Neuron (in vitro differentiated cells): Measurements from ENCODE around the gene SIPA1L3.

Experiments used
- H2AFZ ChIP-seq: one replicate; pipeline ENCODE4 v1.6.1; 2013; ENCODE audit warnings: low read depth, mild to moderate bottlenecking, inconsistent platforms, low read length, moderate library complexity
- H3K27me3 ChIP-seq: one replicate; pipeline ENCODE4 v1.6.1; 2013; ENCODE audit warnings: low read length; ENCODE audit not compliant: insufficient read depth
- H3K36me3 ChIP-seq: one replicate; pipeline ENCODE4 v1.6.1; 2013; ENCODE audit warnings: low read length; ENCODE audit not compliant: insufficient read depth
- H3K4me1 ChIP-seq: one replicate; pipeline ENCODE4 v1.6.1; 2013; ENCODE audit warnings: low read length; ENCODE audit not compliant: insufficient read depth
- H3K4me3 ChIP-seq: 2 replicates; pipeline ENCODE4 v1.5.1; 2013; ENCODE audit warnings: mild to moderate bottlenecking, low read length, moderate library complexity
- H3K9me3 ChIP-seq: one replicate; pipeline ENCODE4 v1.6.1; 2013; ENCODE audit warnings: low read length

SIPA1L3 gene

GRCh38 chr19:38047049-38047438, 140.0 kb downstream of the SIPA1L3 start:
- no peak overlapping the region for H2AFZ ChIP-seq
- no peaks in the 10 kb centered on the region for H3K27me3 ChIP-seq
- peaks cover 2% of the 10 kb centered on the region for H3K9me3 ChIP-seq
- H3K4me3 ChIP-seq: no peak overlapping the region
- H3K36me3 ChIP-seq: no peaks in the 10 kb centered on the region
- peaks cover 6% of the 10 kb centered on the region for H3K4me1 ChIP-seq

- Histone ChIP-seq H3K9me3 (peaks cover 2% of the 10 kb centered on the region), H2AFZ (no peak overlapping the region), H3K4me1 (peaks cover 6% of the 10 kb centered on the region), H3K27me3 (no peaks in the 10 kb centered on the region), H3K4me3 (no peak overlapping the region), H3K36me3 (no peaks in the 10 kb centered on the region)
These were observed 140.6 kb downstream of the SIPA1L3 start for GRCh38 chr19:38047641-38048040.

- H2AFZ ChIP-seq: no peak overlapping the region
- peaks cover 6% of the 10 kb centered on the region for H3K4me1 ChIP-seq
- H3K36me3 ChIP-seq: no peaks in the 10 kb centered on the region
- no peak overlapping the region for H3K4me3 ChIP-seq
- H3K27me3 ChIP-seq: no peaks in the 10 kb centered on the region
- peaks cover 2% of the 10 kb centered on the region for H3K9me3 ChIP-seq
These were observed 142.2 kb downstream of the SIPA1L3 start for GRCh38 chr19:38049105-38049649.

GRCh38 chr19:38055010-38055409, 148.0 kb downstream of the SIPA1L3 start:
- H3K27me3 ChIP-seq: no peaks in the 10 kb centered on the region
- no peaks in the 10 kb centered on the region for H3K9me3 ChIP-seq
- H2AFZ ChIP-seq: no peak overlapping the region
- H3K4me3 ChIP-seq: no peak overlapping the region
- H3K36me3 ChIP-seq: no peaks in the 10 kb centered on the region
- H3K4me1 ChIP-seq: no peaks in the 10 kb centered on the region

- Histone ChIP-seq H3K4me3 (no peak overlapping the region), H3K4me1 (no peaks in the 10 kb centered on the region), H3K9me3 (no peaks in the 10 kb centered on the region), H2AFZ (no peak overlapping the region), H3K27me3 (no peaks in the 10 kb centered on the region), H3K36me3 (no peaks in the 10 kb centered on the region)
These were observed 148.9 kb downstream of the SIPA1L3 start for GRCh38 chr19:38055655-38056521.

GRCh38 chr19:38056646-38057045, 149.6 kb downstream of the SIPA1L3 start:
- no peaks in the 10 kb centered on the region for H3K36me3 ChIP-seq
- no peak overlapping the region for H3K4me3 ChIP-seq
- no peaks in the 10 kb centered on the region for H3K4me1 ChIP-seq
- H3K9me3 ChIP-seq: no peaks in the 10 kb centered on the region
- H3K27me3 ChIP-seq: no peaks in the 10 kb centered on the region
- H2AFZ ChIP-seq: no peak overlapping the region

GRCh38 chr19:38057959-38058690, 151.1 kb downstream of the SIPA1L3 start:
- no peaks in the 10 kb centered on the region for H3K27me3 ChIP-seq
- H3K4me1 ChIP-seq: peaks cover 4% of the 10 kb centered on the region
- H3K9me3 ChIP-seq: no peaks in the 10 kb centered on the region
- no peak overlapping the region for H3K4me3 ChIP-seq
- no peak overlapping the region for H2AFZ ChIP-seq
- H3K36me3 ChIP-seq: no peaks in the 10 kb centered on the region

- Histone ChIP-seq H3K9me3 (no peaks in the 10 kb centered on the region), H3K27me3 (no peaks in the 10 kb centered on the region), H3K4me1 (peaks cover 6% of the 10 kb centered on the region), H3K36me3 (no peaks in the 10 kb centered on the region), H3K4me3 (no peak overlapping the region), H2AFZ (no peak overlapping the region)
These were observed 152.9 kb downstream of the SIPA1L3 start for GRCh38 chr19:38059897-38060296.

- H3K27me3 ChIP-seq: no peaks in the 10 kb centered on the region
- no peak overlapping the region for H3K4me3 ChIP-seq
- H2AFZ ChIP-seq: no peak overlapping the region
- H3K4me1 ChIP-seq: peaks cover 6% of the 10 kb centered on the region
- H3K9me3 ChIP-seq: no peaks in the 10 kb centered on the region
- H3K36me3 ChIP-seq: no peaks in the 10 kb centered on the region
These were observed 153.3 kb downstream of the SIPA1L3 start for GRCh38 chr19:38060331-38060730.

GRCh38 chr19:38061294-38061693, 154.3 kb downstream of the SIPA1L3 start:
- Histone ChIP-seq H3K27me3 (no peaks in the 10 kb centered on the region), H3K36me3 (no peaks in the 10 kb centered on the region), H2AFZ (no peak overlapping the region), H3K4me1 (peaks cover 6% of the 10 kb centered on the region), H3K4me3 (no peak overlapping the region), H3K9me3 (no peaks in the 10 kb centered on the region)

GRCh38 chr19:38062959-38063761, 156.2 kb downstream of the SIPA1L3 start:
- Histone ChIP-seq H3K36me3 (no peaks in the 10 kb centered on the region), H3K4me3 (no peak overlapping the region), H3K4me1 (peaks cover 6% of the 10 kb centered on the region), H2AFZ (no peak overlapping the region), H3K9me3 (no peaks in the 10 kb centered on the region), H3K27me3 (no peaks in the 10 kb centered on the region)

GRCh38 chr19:38063928-38064327, 156.9 kb downstream of the SIPA1L3 start:
- H3K36me3 ChIP-seq: no peaks in the 10 kb centered on the region
- no peaks in the 10 kb centered on the region for H3K27me3 ChIP-seq
- H2AFZ ChIP-seq: no peak overlapping the region
- no peaks in the 10 kb centered on the region for H3K9me3 ChIP-seq
- no peak overlapping the region for H3K4me3 ChIP-seq
- H3K4me1 ChIP-seq: peaks cover 6% of the 10 kb centered on the region
